Erythroblast (primary cell): Measurements from ENCODE around the gene ADTRP.

Experiments used
- GATA1 ChIP-seq: IDR thresholded peaks from 2 replicates; pipeline ENCODE4 v1.6.1; 2011; ENCODE audit warnings: low read depth, mild to moderate bottlenecking, control low read depth, low read length, moderate library complexity
- POLR2A ChIP-seq: IDR thresholded peaks from 2 replicates; pipeline ENCODE4 v1.6.1; 2011; ENCODE audit warnings: mild to moderate bottlenecking, low read length

DNA sequence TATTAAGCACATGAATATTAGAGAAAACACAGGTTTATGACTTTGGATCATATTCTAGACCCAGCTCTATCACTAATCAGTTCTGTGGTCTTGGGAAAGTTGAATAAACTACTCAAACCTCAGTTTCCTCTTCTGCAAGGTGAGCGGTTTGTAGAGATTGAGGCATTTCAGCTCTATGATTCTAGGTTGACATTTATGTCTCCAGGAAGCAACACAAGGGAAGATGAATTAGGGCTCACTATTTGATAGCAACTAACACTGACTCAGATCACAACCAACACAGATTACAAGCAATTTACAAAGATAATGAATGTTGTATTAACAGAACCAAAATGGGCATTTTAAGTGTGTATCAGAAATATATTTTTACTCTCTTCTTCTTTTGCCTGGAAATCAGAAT is 21.9 kb downstream of the ADTRP start:
- TF ChIP-seq POLR2A (no peak), GATA1 (no peak)
